Fibroblast of upper back skin (primary cell): ENCODE results near the gene JADE2.
"Not testable (repeated sequence)": the region's sequence is repeated elsewhere in the genome, so short reads cannot be mapped to it uniquely, and the experiment has no call there.

Experiments
- DNase-seq: peaks from one replicate; pipeline ENCODE4 v3.0.0-alpha.2; 2013

Gene JADE2

GRCh38 chr5:134554319-134555222 is 29.1 kb downstream of the JADE2 start:
- DNase-seq, result peak; percentile 66

- no peak for DNase-seq
These were observed 29.9 kb downstream of the JADE2 start for GRCh38 chr5:134555223-134555889.

GRCh38 chr5:134555890-134556311 is 30.4 kb downstream of the JADE2 start:
- DNase-seq, result peak; percentile 47

- not testable (repeated sequence) for DNase-seq
These were observed 31.1 kb downstream of the JADE2 start for GRCh38 chr5:134556588-134556987.

GRCh38 chr5:134556994-134557393 is 31.5 kb downstream of the JADE2 start:
- no peak for DNase-seq

- DNase-seq, result no peak
These were observed 34.2 kb downstream of the JADE2 start for GRCh38 chr5:134559672-134560071.

GRCh38 chr5:134560698-134561097 is 35.2 kb downstream of the JADE2 start:
- DNase-seq, result no peak

GRCh38 chr5:134561871-134562296 is 36.4 kb downstream of the JADE2 start:
- DNase-seq, result peak; percentile 30

- DNase-seq, result no peak
These were observed 37.8 kb downstream of the JADE2 start for GRCh38 chr5:134563221-134563620.

- DNase-seq, result no peak
These were observed 38.5 kb downstream of the JADE2 start for GRCh38 chr5:134563962-134564361.

GRCh38 chr5:134564396-134564795 is 38.9 kb downstream of the JADE2 start:
- no peak for DNase-seq

GRCh38 chr5:134565791-134566740 is 40.6 kb downstream of the JADE2 start:
- no peak for DNase-seq

- DNase-seq, result no peak
These were observed 41.3 kb downstream of the JADE2 start for GRCh38 chr5:134566741-134567221.

GRCh38 chr5:134567641-134568336 is 42.3 kb downstream of the JADE2 start:
- no peak for DNase-seq

- DNase-seq, result no peak
These were observed 42.8 kb downstream of the JADE2 start for GRCh38 chr5:134568337-134568700.

GRCh38 chr5:134568761-134569695 is 43.6 kb downstream of the JADE2 start:
- no peak for DNase-seq

GRCh38 chr5:134569758-134570364 is 44.4 kb downstream of the JADE2 start:
- DNase-seq, result no peak

GRCh38 chr5:134570365-134570758 is 44.9 kb downstream of the JADE2 start:
- no peak for DNase-seq

- DNase-seq, result no peak
These were observed 45.4 kb downstream of the JADE2 start for GRCh38 chr5:134570886-134571285.

GRCh38 chr5:134571693-134572405 is 46.4 kb downstream of the JADE2 start:
- DNase-seq, result no peak
